GM12891 (cell line): ENCODE data around the gene CSTPP1.

Experiments
- PAX5 ChIP-seq: IDR thresholded peaks from 2 replicates; pipeline ENCODE4 v1.6.1; 2011; ENCODE audit warnings: low read length, moderate library complexity, mild to moderate bottlenecking; ENCODE audit not compliant: insufficient read depth, severe bottlenecking
- POLR2A ChIP-seq: IDR thresholded peaks from 2 replicates; pipeline ENCODE4 v1.6.1; 2011; ENCODE audit warnings: low read depth, low read length, control low read depth
- POLR2AphosphoS5 ChIP-seq: IDR thresholded peaks from 2 replicates; pipeline ENCODE4 v1.6.1; 2011; ENCODE audit warnings: low read depth, low read length, control low read depth
- SPI1 ChIP-seq: IDR thresholded peaks from 2 replicates; pipeline ENCODE4 v1.6.1; 2011; ENCODE audit warnings: low read depth, low read length, control low read depth

DNA sequence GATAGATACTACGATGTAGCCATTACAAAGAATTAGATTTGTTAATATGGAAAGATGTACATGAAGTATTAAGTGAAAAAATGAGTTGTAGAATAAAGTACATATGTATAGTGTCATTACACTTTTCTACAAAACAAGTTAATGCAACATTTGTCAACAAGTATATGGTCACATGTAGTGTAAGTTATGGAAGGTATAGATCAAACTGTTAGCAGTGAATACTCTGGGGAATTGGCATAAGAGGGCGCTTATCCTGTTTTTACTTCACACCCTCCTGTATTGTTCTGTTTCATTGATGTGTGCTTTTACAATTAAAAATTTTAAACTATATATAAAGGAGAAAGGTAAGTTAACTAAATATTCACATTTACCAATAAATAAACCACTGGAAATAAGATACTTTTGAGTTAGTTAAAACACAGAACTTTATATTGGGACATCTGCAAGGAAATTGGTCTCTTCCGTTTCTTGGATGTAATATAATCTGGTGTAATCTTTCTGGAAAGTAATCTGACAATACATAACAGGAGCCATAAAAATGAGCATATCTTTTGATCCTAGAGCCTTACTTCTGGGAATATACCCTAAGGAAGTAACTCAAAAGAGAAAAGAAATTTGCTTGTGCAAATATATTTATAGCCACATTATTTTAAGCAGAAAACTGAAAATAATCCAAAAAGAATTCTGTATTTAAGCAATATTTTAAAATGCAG, 34.5 kb downstream of the CSTPP1 start:
- TF ChIP-seq POLR2AphosphoS5, result no peak
- TF ChIP-seq PAX5, result no peak
- TF ChIP-seq SPI1, result no peak
- TF ChIP-seq POLR2A, result no peak
